ENCODE data around the gene SIPA1L3. TPM values are rescaled to one million over a fixed set of nuclear protein-coding genes. Genes with fewer than 3 reads are reported as not detected.

The SIPA1L3 gene
- total RNA-seq, 4 donors from 2014 or later: 11.1 to 25.3 (median 14.5) TPM

DNA sequence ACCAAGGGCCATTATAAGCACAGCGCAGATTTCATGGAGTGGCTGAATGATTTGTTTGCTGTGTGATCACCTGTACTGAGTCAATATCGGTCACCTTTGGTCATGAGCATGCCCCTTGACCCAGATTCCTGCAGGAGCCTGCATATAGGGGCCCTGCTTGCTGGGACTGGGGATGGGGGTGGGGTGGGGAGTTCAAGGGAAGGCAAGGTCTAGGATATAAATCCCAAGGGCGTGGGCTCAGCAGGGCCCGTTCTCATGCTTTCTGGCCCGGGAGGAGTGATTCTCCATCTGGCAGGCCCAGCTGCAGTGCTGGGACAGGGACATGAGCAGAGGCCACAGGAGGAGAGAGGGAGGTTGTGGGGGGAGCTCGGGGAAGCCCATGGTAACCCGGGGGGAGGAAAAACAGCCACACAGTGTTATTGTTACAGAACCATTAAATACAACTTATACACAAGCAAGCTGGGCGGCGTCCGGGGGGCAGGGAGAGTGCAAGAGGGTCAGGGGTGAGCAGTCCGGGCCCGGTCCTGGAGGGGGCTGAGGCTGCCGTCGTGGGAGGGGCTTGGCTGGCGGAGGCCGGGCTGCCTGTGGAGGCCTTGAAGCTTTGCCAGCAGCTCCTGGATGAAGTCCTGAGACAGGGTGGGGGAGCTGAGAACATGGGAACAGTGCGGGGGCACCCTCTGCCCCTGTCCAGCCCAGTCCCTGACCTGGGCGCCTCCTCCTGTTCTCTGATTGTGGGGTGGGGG lies 344.0 kb downstream of the SIPA1L3 start:
- 34 to 46% methylated on average over 15 of the region's 18 CpGs for whole genome bisulfite sequencing, 2 donors
- H3K4me3 ChIP-seq: peak overlapping the region in 3 of 4 donors; percentile 34 to 69 (median 52)
- no peaks in the 10 kb centered on the region for H3K9me3 ChIP-seq
- TF ChIP-seq, protein P1, sequence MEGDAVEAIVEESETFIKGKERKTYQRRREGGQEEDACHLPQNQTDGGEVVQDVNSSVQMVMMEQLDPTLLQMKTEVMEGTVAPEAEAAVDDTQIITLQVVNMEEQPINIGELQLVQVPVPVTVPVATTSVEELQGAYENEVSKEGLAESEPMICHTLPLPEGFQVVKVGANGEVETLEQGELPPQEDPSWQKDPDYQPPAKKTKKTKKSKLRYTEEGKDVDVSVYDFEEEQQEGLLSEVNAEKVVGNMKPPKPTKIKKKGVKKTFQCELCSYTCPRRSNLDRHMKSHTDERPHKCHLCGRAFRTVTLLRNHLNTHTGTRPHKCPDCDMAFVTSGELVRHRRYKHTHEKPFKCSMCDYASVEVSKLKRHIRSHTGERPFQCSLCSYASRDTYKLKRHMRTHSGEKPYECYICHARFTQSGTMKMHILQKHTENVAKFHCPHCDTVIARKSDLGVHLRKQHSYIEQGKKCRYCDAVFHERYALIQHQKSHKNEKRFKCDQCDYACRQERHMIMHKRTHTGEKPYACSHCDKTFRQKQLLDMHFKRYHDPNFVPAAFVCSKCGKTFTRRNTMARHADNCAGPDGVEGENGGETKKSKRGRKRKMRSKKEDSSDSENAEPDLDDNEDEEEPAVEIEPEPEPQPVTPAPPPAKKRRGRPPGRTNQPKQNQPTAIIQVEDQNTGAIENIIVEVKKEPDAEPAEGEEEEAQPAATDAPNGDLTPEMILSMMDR (IDR thresholded peaks at IDR 0.05): no peak
- TF ChIP-seq POLR2A (IDR thresholded peaks at IDR 0.05): no peak
- H3K36me3 ChIP-seq: no peaks in the 10 kb centered on the region
- H3K27me3 ChIP-seq: peaks cover 0 to 10% (median 0%) of the 10 kb centered on the region in 4 donors
- intact Hi-C loops (cut with DNase I): loop anchor here (5.0 kb wide), 1 partner anchor 76 kb away; no protein-coding TSS in a partner anchor
- H3K4me1 ChIP-seq: peaks cover 0 to 67% (median 20%) of the 10 kb centered on the region in 3 donors
- no peak for DNase-seq
- H3K27ac ChIP-seq: peak overlapping the region; percentile 61 to 92 (median 84)

DNA sequence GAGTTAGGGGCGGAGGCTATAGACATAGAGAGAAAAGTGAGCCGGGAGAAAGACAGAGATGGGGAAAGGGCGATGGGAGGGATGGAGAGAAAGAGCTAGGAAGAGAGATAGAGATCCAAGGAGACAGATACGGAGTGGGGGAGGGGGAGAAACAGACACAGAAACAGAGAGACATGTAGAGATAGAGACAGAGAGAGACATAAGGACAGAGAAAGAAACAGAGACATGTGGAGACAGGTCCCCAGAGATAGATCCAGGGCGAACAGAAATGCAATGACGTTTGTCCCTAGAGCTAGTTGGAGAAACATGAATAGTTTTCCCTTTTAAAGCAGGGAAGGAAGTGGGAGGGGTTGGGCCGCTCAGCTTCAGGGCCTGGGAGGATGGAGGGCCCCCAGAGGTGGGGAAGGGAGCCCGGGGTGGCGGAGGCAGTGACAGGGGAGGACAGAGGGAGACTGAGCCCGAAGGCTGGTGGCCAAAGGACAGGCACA lies 344.6 kb downstream of the SIPA1L3 start:
- H3K27ac ChIP-seq: peak overlapping the region; percentile 61 to 92 (median 84)
- WGBS, 2 donors: 5 to 11% methylated on average over 9 to 10 of the region's 10 CpGs
- intact Hi-C loops (cut with DNase I): loop anchor here (5.0 kb wide), 1 partner anchor 76 kb away; no protein-coding TSS in a partner anchor
- no peak for DNase-seq
- peaks cover 5 to 67% (median 20%) of the 10 kb centered on the region in 3 donors for H3K4me1 ChIP-seq
- peak in 1 of 4 donors; percentile 12 for TF ChIP-seq POLR2A (IDR thresholded peaks at IDR 0.05)
- TF ChIP-seq, protein P1 (IDR thresholded peaks at IDR 0.05): no peak
- no peaks in the 10 kb centered on the region for H3K9me3 ChIP-seq
- peaks cover 0 to 16% (median 0%) of the 10 kb centered on the region in 4 donors for H3K27me3 ChIP-seq
- H3K36me3 ChIP-seq: no peaks in the 10 kb centered on the region
- peak overlapping the region; percentile 13 to 69 (median 43) for H3K4me3 ChIP-seq

DNA sequence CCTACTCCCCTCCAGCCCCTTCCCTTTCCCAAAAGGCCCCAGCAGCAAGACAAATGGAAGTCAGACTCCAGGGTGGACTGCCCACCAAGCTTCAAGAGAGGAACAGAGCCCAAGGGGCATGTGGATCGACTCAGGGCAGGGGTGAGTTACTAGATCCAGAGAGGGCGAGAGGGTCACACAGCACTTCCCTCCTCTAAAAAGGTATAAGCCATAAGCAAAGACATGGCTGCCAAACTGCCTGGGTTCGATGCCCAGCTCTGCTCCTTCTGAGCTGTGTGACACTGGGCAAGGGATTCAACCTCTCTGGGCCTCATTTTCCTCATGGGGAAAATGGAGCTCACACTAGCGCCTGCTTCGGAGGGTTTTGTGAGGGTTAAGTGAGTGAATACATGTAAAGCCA lies 345.4 kb downstream of the SIPA1L3 start:
- peaks cover 9 to 67% (median 20%) of the 10 kb centered on the region in 3 donors for H3K4me1 ChIP-seq
- H3K27me3 ChIP-seq: peaks cover 0 to 24% (median 0%) of the 10 kb centered on the region in 4 donors
- DNase-seq: no peak
- TF ChIP-seq, protein P1 (IDR thresholded peaks at IDR 0.05): no peak
- no peak for TF ChIP-seq POLR2A (IDR thresholded peaks at IDR 0.05)
- peak overlapping the region; percentile 61 to 92 (median 84) for H3K27ac ChIP-seq
- WGBS, 2 donors: 68 to 86% methylated on average over 5 of the region's 5 CpGs
- intact Hi-C loops (cut with DNase I): loop anchor here (5.0 kb wide), 1 partner anchor 75 kb away; no protein-coding TSS in a partner anchor
- no peaks in the 10 kb centered on the region for H3K9me3 ChIP-seq
- no peaks in the 10 kb centered on the region for H3K36me3 ChIP-seq
- peak overlapping the region; percentile 13 to 69 (median 43) for H3K4me3 ChIP-seq

DNA sequence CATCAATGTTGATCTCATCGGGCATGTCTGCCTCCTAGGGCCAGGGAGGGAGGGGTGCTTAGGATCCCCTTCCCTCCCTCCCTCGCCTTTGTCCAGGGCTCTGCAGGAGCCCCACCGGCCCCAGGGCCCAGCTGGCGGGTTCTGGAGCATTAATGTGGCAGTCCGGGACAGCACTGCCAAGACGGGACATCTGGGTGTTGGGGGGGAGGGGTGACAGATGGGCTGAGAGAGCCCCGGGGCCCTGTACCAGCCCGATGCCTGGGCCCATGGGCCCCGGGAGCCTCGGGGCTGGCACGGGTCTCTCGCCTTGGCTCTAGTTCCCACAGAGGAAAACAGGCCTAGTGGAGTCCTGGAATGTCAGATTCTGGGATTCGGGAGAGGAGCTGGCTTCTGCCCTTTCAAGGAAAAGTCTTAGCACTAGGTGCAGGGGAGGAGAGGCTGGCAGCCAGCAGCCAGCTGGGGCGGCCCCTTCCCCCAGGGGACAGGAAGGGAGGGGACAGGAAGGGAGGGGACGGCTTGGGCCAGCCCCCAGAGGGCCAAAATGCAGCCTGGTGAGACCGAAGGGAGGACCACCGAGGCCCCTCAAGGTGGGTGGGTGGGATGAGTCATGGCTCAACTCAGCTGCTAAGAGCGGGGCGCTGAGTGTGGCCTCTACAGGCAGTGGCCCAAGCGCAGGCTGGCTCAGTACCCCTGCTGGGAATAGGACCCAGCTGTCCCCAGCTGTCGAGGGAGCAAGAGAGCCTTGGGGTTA lies 346.1 kb downstream of the SIPA1L3 start:
- Histone ChIP-seq H3K9me3 (no peaks in the 10 kb centered on the region), H3K4me1 (peaks cover 9 to 60% (median 20%) of the 10 kb centered on the region in 3 donors), H3K27ac (peak overlapping the region; percentile 61 to 92 (median 84)), H3K4me3 (peak overlapping the region; percentile 13 to 69 (median 43)), H3K27me3 (peaks cover 0 to 25% (median 0%) of the 10 kb centered on the region in 4 donors), H3K36me3 (no peaks in the 10 kb centered on the region)
- intact Hi-C loops (cut with DNase I): loop anchor here (5.0 kb wide), 1 partner anchor 74 kb away; no protein-coding TSS in a partner anchor
- TF ChIP-seq, protein P1 (IDR thresholded peaks at IDR 0.05): no peak
- peak in 1 of 4 donors; percentile 32 for TF ChIP-seq POLR2A (IDR thresholded peaks at IDR 0.05)
- DNase-seq: no peak
- 33 to 42% methylated on average over 3 to 13 of the region's 21 CpGs for WGBS, 2 donors
